HS-27A (cell line): ENCODE measurements around the gene MEIKIN.

Experiments used
- DNase-seq: peaks from one replicate; pipeline ENCODE4 v3.0.0-alpha.2; 2012; ENCODE audit warnings: low read depth, missing footprints

MEIKIN gene

GRCh38 chr5:131973089-131973712 is 27.7 kb upstream of the MEIKIN start:
- no peak for DNase-seq

- no peak for DNase-seq
These were observed 23.0 kb upstream of the MEIKIN start for GRCh38 chr5:131968396-131968954.

- DNase-seq, result no peak
These were observed 21.1 kb upstream of the MEIKIN start for GRCh38 chr5:131966551-131966950.

GRCh38 chr5:131965826-131966415 is 20.5 kb upstream of the MEIKIN start:
- no peak for DNase-seq

GRCh38 chr5:131959906-131960305 is 14.4 kb upstream of the MEIKIN start:
- no peak for DNase-seq

GRCh38 chr5:131959136-131959535 is 13.7 kb upstream of the MEIKIN start:
- no peak for DNase-seq

GRCh38 chr5:131957721-131958441 is 12.4 kb upstream of the MEIKIN start:
- no peak for DNase-seq

GRCh38 chr5:131953969-131954368 is 8.5 kb upstream of the MEIKIN start:
- DNase-seq, result no peak

- DNase-seq, result no peak
These were observed 6.9 kb upstream of the MEIKIN start for GRCh38 chr5:131952301-131952857.

- no peak for DNase-seq
These were observed 5.2 kb upstream of the MEIKIN start for GRCh38 chr5:131950706-131951105.

GRCh38 chr5:131947445-131947844 is 2.0 kb upstream of the MEIKIN start:
- no peak for DNase-seq

- DNase-seq, result no peak
These were observed 537 bp downstream of the MEIKIN start for GRCh38 chr5:131944702-131945550.

GRCh38 chr5:131943916-131944315 is 1.5 kb downstream of the MEIKIN start:
- no peak for DNase-seq

GRCh38 chr5:131942016-131942415 is 3.4 kb downstream of the MEIKIN start:
- no peak for DNase-seq

GRCh38 chr5:131939690-131940345 is 5.6 kb downstream of the MEIKIN start:
- no peak for DNase-seq

GRCh38 chr5:131932235-131932634 is 13.2 kb downstream of the MEIKIN start:
- no peak for DNase-seq

GRCh38 chr5:131928957-131929356 is 16.5 kb downstream of the MEIKIN start:
- DNase-seq, result no peak

GRCh38 chr5:131926168-131926567 is 19.3 kb downstream of the MEIKIN start:
- DNase-seq, result no peak

GRCh38 chr5:131916481-131916880 is 29.0 kb downstream of the MEIKIN start:
- DNase-seq, result no peak

GRCh38 chr5:131914472-131914871 is 31.0 kb downstream of the MEIKIN start:
- DNase-seq, result no peak

- DNase-seq, result no peak
These were observed 31.9 kb downstream of the MEIKIN start for GRCh38 chr5:131913603-131914002.
